WERI-Rb-1 (cell line): Measurements from ENCODE around the gene TMEM245.

Source experiments
- DNase-seq: peaks from one replicate; pipeline ENCODE4 v3.0.0-alpha.2; 2020
- H3K27ac ChIP-seq: fragments of 250-450 bp; sonication (Bioruptor Pico); 2 replicates; pipeline ENCODE4 v1.5.1; 2020; ENCODE audit warnings: mild to moderate bottlenecking, moderate library complexity
- H3K27me3 ChIP-seq: fragments of 250-450 bp; sonication (Bioruptor Pico); 2 replicates; pipeline ENCODE4 v1.5.1; 2021; ENCODE audit warnings: mild to moderate bottlenecking, low read depth, moderate library complexity; ENCODE audit not compliant: insufficient read depth, severe bottlenecking
- H3K36me3 ChIP-seq: fragments of 250-450 bp; sonication (Bioruptor Pico); 2 replicates; pipeline ENCODE4 v1.5.1; 2020; ENCODE audit warnings: mild to moderate bottlenecking, moderate library complexity
- H3K4me3 ChIP-seq: 2 replicates; pipeline ENCODE4 v1.5.1; 2011; ENCODE audit warnings: low read depth, mild to moderate bottlenecking, control low read depth, low read length
- H3K9me3 ChIP-seq: fragments of 250-450 bp; sonication (Bioruptor Pico); 2 replicates; pipeline ENCODE4 v1.5.1; 2021; ENCODE audit warnings: mild to moderate bottlenecking, moderate library complexity; ENCODE audit not compliant: severe bottlenecking
- TF ChIP-seq, protein P1 (sequence below): IDR thresholded peaks from 2 replicates; pipeline ENCODE4 v1.5.1; 2011; ENCODE audit warnings: low read depth, mild to moderate bottlenecking, control low read depth, inconsistent platforms, low read length

The TMEM245 gene

DNA sequence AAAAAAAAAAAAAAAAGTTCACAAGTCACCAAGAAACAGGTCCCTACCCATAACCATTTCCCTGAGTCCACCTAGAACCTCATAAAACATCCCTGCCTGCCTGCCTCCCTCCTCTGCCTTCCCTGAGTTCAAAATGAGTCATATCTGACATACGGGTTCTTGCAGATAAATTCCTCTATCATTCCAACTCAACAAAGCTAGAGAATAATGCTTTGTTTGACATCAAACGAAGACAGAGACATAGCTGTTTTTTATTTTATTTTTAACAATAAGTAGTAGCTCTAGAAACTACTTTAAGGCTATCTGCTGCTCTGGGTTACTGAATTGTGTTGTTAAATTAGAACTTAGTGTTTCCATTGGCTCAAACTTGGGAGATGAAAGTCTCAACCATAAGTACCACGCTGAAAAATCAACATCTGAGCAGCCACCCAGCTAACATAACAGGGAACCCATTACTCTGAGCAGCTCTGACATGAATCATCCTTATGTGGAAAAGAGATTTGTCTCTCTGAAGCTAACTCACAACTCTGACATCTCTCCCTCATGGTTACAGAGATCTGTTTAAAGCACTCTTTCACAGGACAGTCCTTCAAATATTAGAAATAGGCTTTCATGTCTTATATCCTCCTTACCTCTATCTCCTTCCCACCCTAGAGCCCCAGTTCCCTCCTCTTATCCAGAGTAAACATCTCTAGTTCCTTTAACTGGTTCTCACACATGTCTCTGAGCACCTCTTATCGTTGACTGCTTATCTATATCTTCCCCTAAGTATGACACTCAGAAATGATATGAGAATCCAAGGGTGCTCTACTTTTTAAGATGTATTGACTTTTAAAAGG is 12.1 kb downstream of the TMEM245 start:
- DNase-seq: no peak
- H3K4me3 ChIP-seq: no peak overlapping the region

DNA sequence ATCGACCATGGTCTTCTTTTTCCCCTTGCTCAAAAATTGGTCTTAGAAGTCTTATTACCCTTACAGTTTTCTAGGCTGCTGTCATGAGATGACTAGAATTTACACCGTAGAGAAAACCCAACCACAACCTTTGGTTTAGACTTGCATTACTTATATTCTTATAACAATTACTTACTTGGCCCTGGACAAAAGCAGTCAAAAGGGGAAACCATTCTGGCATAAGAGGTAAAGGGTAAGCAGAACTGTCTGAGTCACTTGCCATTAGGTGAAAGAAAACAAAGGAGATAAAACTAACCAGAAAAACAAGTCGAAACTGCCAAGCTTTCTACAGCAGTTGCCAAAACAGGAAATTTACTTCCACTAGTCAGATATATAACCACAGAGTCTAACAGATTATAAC is 17.9 kb downstream of the TMEM245 start:
- Histone ChIP-seq H3K36me3 (peaks cover 67% of the 10 kb centered on the region), H3K9me3 (no peaks in the 10 kb centered on the region), H3K27ac (no peak overlapping the region), H3K27me3 (no peaks in the 10 kb centered on the region), H3K4me3 (no peak overlapping the region)
- DNase-seq: no peak
- TF ChIP-seq, protein P1, sequence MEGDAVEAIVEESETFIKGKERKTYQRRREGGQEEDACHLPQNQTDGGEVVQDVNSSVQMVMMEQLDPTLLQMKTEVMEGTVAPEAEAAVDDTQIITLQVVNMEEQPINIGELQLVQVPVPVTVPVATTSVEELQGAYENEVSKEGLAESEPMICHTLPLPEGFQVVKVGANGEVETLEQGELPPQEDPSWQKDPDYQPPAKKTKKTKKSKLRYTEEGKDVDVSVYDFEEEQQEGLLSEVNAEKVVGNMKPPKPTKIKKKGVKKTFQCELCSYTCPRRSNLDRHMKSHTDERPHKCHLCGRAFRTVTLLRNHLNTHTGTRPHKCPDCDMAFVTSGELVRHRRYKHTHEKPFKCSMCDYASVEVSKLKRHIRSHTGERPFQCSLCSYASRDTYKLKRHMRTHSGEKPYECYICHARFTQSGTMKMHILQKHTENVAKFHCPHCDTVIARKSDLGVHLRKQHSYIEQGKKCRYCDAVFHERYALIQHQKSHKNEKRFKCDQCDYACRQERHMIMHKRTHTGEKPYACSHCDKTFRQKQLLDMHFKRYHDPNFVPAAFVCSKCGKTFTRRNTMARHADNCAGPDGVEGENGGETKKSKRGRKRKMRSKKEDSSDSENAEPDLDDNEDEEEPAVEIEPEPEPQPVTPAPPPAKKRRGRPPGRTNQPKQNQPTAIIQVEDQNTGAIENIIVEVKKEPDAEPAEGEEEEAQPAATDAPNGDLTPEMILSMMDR: no peak

More for the DNA sequence above, 12.1 kb downstream of the TMEM245 start:
- H3K27me3 ChIP-seq: no peaks in the 10 kb centered on the region
- no peak overlapping the region for H3K27ac ChIP-seq
- no peaks in the 10 kb centered on the region for H3K9me3 ChIP-seq
- TF ChIP-seq, protein P1: no peak
- peaks cover 40% of the 10 kb centered on the region for H3K36me3 ChIP-seq

DNA sequence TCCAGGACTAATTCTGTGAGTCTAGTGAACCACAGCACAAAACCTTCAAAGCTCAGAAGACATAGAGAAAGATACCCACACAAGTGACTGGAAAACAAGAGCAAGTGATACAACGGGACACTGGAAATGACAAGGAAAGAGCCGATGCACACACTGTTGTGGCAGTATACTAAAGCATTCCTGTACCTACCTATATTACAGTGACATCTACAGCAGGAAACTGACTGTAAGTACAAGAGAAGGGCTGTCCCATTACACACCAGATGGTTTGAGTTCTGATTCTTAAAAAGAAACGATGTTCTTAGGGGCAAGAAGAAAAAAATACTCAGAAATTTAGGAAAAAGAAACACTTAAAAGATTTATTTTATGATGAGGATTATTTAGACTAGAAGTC is 18.5 kb downstream of the TMEM245 start:
- Histone ChIP-seq H3K9me3 (no peaks in the 10 kb centered on the region), H3K27ac (no peak overlapping the region), H3K36me3 (peaks cover 64% of the 10 kb centered on the region), H3K4me3 (no peak overlapping the region), H3K27me3 (no peaks in the 10 kb centered on the region)
- TF ChIP-seq, protein P1: no peak
- DNase-seq: no peak

DNA sequence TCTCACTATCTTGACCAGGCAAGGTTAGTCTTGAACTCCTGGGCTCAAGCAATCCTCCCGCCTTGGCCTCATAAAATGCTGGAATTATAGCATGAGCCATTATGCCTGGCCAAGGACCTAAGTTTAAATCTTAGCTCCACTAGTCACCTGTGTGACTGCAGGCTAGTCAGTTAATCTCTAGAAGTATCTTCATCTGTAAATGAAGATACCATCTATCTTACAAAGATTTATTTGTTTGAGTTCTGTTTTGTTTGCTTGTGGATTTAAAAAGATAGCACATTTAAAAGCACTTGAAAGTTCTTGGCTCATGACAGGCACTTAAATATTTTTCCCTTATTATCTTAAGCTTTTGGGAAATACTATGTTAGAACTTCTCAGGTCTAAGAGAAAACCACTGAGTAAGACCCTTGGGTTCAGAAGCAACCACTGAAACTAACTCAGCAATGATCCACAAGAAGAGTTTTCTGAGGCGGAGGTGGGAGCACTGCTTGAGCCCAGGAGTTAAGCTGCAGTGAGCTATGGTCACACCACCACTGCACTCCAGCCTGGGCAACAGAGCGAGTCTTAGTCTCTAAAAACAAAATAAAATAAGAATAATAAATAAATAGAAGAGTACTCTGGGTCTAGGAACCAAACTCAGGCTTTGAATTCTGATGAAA is 19.1 kb downstream of the TMEM245 start:
- Histone ChIP-seq H3K27me3 (no peaks in the 10 kb centered on the region), H3K27ac (no peak overlapping the region), H3K4me3 (no peak overlapping the region), H3K9me3 (no peaks in the 10 kb centered on the region), H3K36me3 (peaks cover 60% of the 10 kb centered on the region)
- TF ChIP-seq, protein P1: no peak
- DNase-seq: no peak

DNA sequence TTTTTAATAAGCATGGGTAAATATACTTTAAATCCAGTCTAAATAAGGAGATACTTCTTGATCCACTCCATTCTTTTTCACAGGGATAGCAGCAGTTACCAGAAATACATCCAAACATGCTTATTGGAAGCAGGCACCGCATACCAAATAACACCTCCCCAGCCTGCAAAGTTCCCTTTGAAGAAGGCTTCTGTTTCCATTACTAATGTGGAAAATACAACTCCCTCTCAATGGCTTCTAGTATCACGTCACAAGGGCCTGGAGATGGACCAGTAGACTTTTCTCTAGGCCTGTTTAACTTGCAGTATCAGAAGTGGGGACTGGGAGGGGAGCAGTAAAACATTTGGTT is 20.8 kb downstream of the TMEM245 start:
- H3K27me3 ChIP-seq: no peaks in the 10 kb centered on the region
- no peaks in the 10 kb centered on the region for H3K9me3 ChIP-seq
- no peak for DNase-seq
- peaks cover 56% of the 10 kb centered on the region for H3K36me3 ChIP-seq
- H3K27ac ChIP-seq: no peak overlapping the region
- TF ChIP-seq, protein P1: no peak
- H3K4me3 ChIP-seq: no peak overlapping the region
